B cell (primary cell): Measurements from ENCODE around the gene DERA. TPM values are rescaled to one million over a fixed set of nuclear protein-coding genes. Genes with fewer than 3 reads are reported as not detected.

Source experiments
- ATAC-seq: fragments of 200-7000 bp; cut with Tn5 transposase; one replicate; pipeline ENCODE4 v1.10.0; 2021; ENCODE audit warnings: low read depth, mild to moderate bottlenecking, moderate number of reproducible peaks, moderate library complexity
- CTCF ChIA-PET: fragments of 350-600 bp; sonication (Branson Sonifier 250); formaldehyde crosslinking; loops from one replicate; lab custom pipeline; 2021; ENCODE audit warnings: antibody characterized with exemption, inconsistent platforms; lab: Charles Lee
- POLR2A ChIA-PET: fragments of 350-600 bp; sonication (Branson Sonifier 250); formaldehyde crosslinking; loops from one replicate; lab custom pipeline; 2021; ENCODE audit warnings: antibody characterized with exemption; lab: Charles Lee
- DNase-seq: peaks from one replicate; pipeline ENCODE4 v3.0.0; 2013
- H2AFZ ChIP-seq: 2 replicates; pipeline ENCODE4 v1.6.1; 2012; ENCODE audit warnings: mild to moderate bottlenecking, low read depth, low read length; ENCODE audit not compliant: insufficient read depth, poor library complexity, severe bottlenecking
- H3K27ac ChIP-seq, 2 donors: 1 replicate in 1 of 2; 2 replicates in 1 of 2; pipeline ENCODE4 v1.5.1; 2012 to 2013; ENCODE audit warnings: low read length in 2 of 2, mild to moderate bottlenecking in 2 of 2, moderate library complexity in 1 of 2
- H3K27me3 ChIP-seq, 4 experiments: fragments of 200-600 bp in 1 of 4; sonication (generic) in 1 of 4; replicated peaks in 1 of 4; 1 replicate in 2 of 4; 2 replicates in 2 of 4; pipeline versions ENCODE4 v1.6.1 to v1.7.0; 2013 to 2016; ENCODE audit warnings: low read length in 3 of 4, mild to moderate bottlenecking in 2 of 4, mixed read lengths in 1 of 4, moderate library complexity in 1 of 4; ENCODE audit not compliant: insufficient read depth in 4 of 4, control insufficient read depth in 3 of 4; ENCODE audit errors: control extremely low read depth in 1 of 4
- H3K36me3 ChIP-seq, 2 experiments: replicated peaks in 1 of 2; 1 replicate in 1 of 2; 2 replicates in 1 of 2; pipeline versions ENCODE4 v1.6.1 to v1.7.1; 2013; ENCODE audit warnings: low read length in 1 of 2; ENCODE audit not compliant: insufficient read depth in 2 of 2, control insufficient read depth in 1 of 2; ENCODE audit errors: control extremely low read depth in 1 of 2, extremely low read depth in 1 of 2
- H3K4me1 ChIP-seq, 2 donors: fragments of 200-600 bp in 1 of 2; sonication (generic) in 1 of 2; 1 replicate in 1 of 2; 2 replicates in 1 of 2; pipeline versions ENCODE4 v1.5.1 to v1.6.1; 2013 to 2017; ENCODE audit warnings: low read length in 2 of 2; ENCODE audit not compliant: control insufficient read depth in 2 of 2, insufficient read depth in 2 of 2
- H3K4me2 ChIP-seq: replicated peaks from 2 replicates; pipeline ENCODE3; 2012; ENCODE audit warnings: mild to moderate bottlenecking, low read depth, low read length; ENCODE audit not compliant: poor library complexity, severe bottlenecking
- H3K4me3 ChIP-seq, 5 experiments: fragments of 200-600 bp in 1 of 5; sonication (generic) in 1 of 5; 1 replicate in 3 of 5; 2 replicates in 2 of 5; pipeline versions ENCODE4 v1.5.1 to v1.7.0; 2011 to 2016; ENCODE audit warnings: low read length in 4 of 5, mild to moderate bottlenecking in 4 of 5, low read depth in 2 of 5, control low read depth in 1 of 5, moderate library complexity in 1 of 5; ENCODE audit not compliant: insufficient read depth in 1 of 5; ENCODE audit errors: control extremely low read depth in 1 of 5, extremely low read depth in 1 of 5
- H3K79me2 ChIP-seq: fragments of 200-600 bp; sonication (generic); one replicate; pipeline ENCODE4 v1.6.0; 2016; ENCODE audit warnings: low read length; ENCODE audit not compliant: control insufficient read depth, insufficient read depth
- H3K9ac ChIP-seq: fragments of 200-600 bp; sonication (generic); 2 replicates; pipeline ENCODE4 v1.6.1; 2017; ENCODE audit warnings: mild to moderate bottlenecking, low read length, moderate library complexity
- H3K9me3 ChIP-seq, 3 donors: one replicate each; pipeline versions ENCODE4 v1.6.1 to v1.7.1; 2013; ENCODE audit warnings: low read length in 2 of 3; ENCODE audit not compliant: control insufficient read depth in 2 of 3, insufficient read depth in 1 of 3; ENCODE audit errors: control extremely low read depth in 1 of 3
- H4K20me1 ChIP-seq: 2 replicates; pipeline ENCODE4 v1.6.0; 2012; ENCODE audit warnings: mild to moderate bottlenecking, low read length; ENCODE audit not compliant: insufficient read depth, control insufficient read depth, poor library complexity, severe bottlenecking
- H3K27ac Mint-ChIP-seq: one replicate; pipeline ENCODE4 v1.8.0; 2021; ENCODE audit warnings: mixed read lengths
- H3K27me3 Mint-ChIP-seq: one replicate; pipeline ENCODE4 v1.8.0; 2021; ENCODE audit warnings: mixed read lengths
- H3K4me1 Mint-ChIP-seq: one replicate; pipeline ENCODE4 v1.8.0; 2021; ENCODE audit warnings: mixed read lengths
- H3K4me3 Mint-ChIP-seq: one replicate; pipeline ENCODE4 v1.8.0; 2021; ENCODE audit warnings: mixed read lengths
- H3K9me3 Mint-ChIP-seq: one replicate; pipeline ENCODE4 v1.8.0; 2022; ENCODE audit warnings: mixed read lengths; ENCODE audit not compliant: insufficient read depth
- CTCF ChIP-seq: fragments of 200-600 bp; IDR thresholded peaks from one replicate; pipeline ENCODE4 v1.8.0; 2022; ENCODE audit warnings: antibody characterized with exemption, mild to moderate bottlenecking
- EZH2 ChIP-seq: IDR thresholded peaks from 2 replicates; pipeline ENCODE4 v1.6.1; 2012; ENCODE audit warnings: borderline replicate concordance, low read depth, mild to moderate bottlenecking, moderate library complexity, low read length; ENCODE audit not compliant: insufficient read depth, poor library complexity, severe bottlenecking
- WGBS: methylation state at CpG from one replicate; pipeline ENCODE4 v1.1.5; 2013; ENCODE audit warnings: missing lambda C conversion rate; ENCODE audit not compliant: insufficient coverage; 5-methylcytosine and 5-hydroxymethylcytosine counted together
- intact Hi-C: fragments of 100-400 bp; cut with micrococcal nuclease; formaldehyde crosslinking; loops from one replicate; pipeline ENCODE4 v1.10.0; 2022
- polyA plus RNA-seq: library from polyadenylated mRNA; depleted of rRNA; stranded (reverse); fragments of >200 nt; gene quantifications from 2 replicates; pipeline ENCODE4 v1.2.3, GENCODE V29; 2012
- total RNA-seq, 2 donors: library from RNA; stranded (reverse); fragments of 120-200 nt in 1 of 2; gene quantifications; 1 replicate in 1 of 2; 2 replicates in 1 of 2; pipeline versions ENCODE4 v1.2.3 to v1.2.4, GENCODE V29; 2013 to 2022

The DERA gene
- total and polyA plus RNA-seq, 2 donors (not counting 1 experiment from before 2014, with no cell fraction given), result 9.4 to 20.5 TPM

GRCh38 chr12:15982471-15982870 lies 71.3 kb downstream of the DERA start:
- no peak overlapping the region for H3K4me2 ChIP-seq
- no peaks in the 10 kb centered on the region for H3K79me2 ChIP-seq
- H3K27me3 ChIP-seq, result no peaks in the 10 kb centered on the region
- no peak overlapping the region for H3K27ac Mint-ChIP-seq
- no peak overlapping the region for H3K4me3 ChIP-seq
- ChIA-PET POLR2A (no interaction called here), CTCF (interaction anchor here (0.6 kb wide), 1 partner anchor 450 kb away, joined by 3 read pairs; no protein-coding TSS in a partner anchor)
- H3K9me3 ChIP-seq, result peaks cover 0 to 4% (median 0%) of the 10 kb centered on the region in 3 donors
- H3K4me3 Mint-ChIP-seq, result no peak overlapping the region
- DNase-seq, result no peak
- H3K9me3 Mint-ChIP-seq, result peaks cover 3% of the 10 kb centered on the region
- peaks cover 0 to 6% of the 10 kb centered on the region in 2 experiments for H3K36me3 ChIP-seq
- intact Hi-C loops, result loop anchor here (10.0 kb wide), 1 partner anchor 1662 kb away; no protein-coding TSS in a partner anchor
- H3K27me3 Mint-ChIP-seq, result no peaks in the 10 kb centered on the region
- no peaks in the 10 kb centered on the region for H4K20me1 ChIP-seq
- peaks cover 25% of the 10 kb centered on the region for H3K4me1 Mint-ChIP-seq
- peaks cover 0 to 13% of the 10 kb centered on the region in 2 donors for H3K4me1 ChIP-seq
- WGBS, result 83% methylated on average over 1 of the region's 3 CpGs
- no peak overlapping the region for H2AFZ ChIP-seq
- H3K9ac ChIP-seq, result no peak overlapping the region
- H3K27ac ChIP-seq, result no peak overlapping the region
- ATAC-seq, result no peak
- TF ChIP-seq CTCF (no peak), EZH2 (no peak)

- ChIA-PET POLR2A (no interaction called here), CTCF (no interaction called here)
- H4K20me1 ChIP-seq, result no peaks in the 10 kb centered on the region
- H3K27ac ChIP-seq, result no peak overlapping the region
- no peak for ATAC-seq
- H2AFZ ChIP-seq, result no peak overlapping the region
- intact Hi-C loops, result loop anchor here (10.0 kb wide), 1 partner anchor 1662 kb away; no protein-coding TSS in a partner anchor
- DNase-seq, result no peak
- Mint-ChIP-seq H3K4me1 (peaks cover 25% of the 10 kb centered on the region), H3K27ac (no peak overlapping the region), H3K27me3 (no peaks in the 10 kb centered on the region), H3K4me3 (no peak overlapping the region), H3K9me3 (peaks cover 3% of the 10 kb centered on the region)
- H3K79me2 ChIP-seq, result no peaks in the 10 kb centered on the region
- H3K4me1 ChIP-seq, result peaks cover 0 to 13% of the 10 kb centered on the region in 2 donors
- no peak for TF ChIP-seq EZH2
- no peak for TF ChIP-seq CTCF
- H3K27me3 ChIP-seq, result no peaks in the 10 kb centered on the region
- H3K9ac ChIP-seq, result no peak overlapping the region
- peaks cover 0 to 4% (median 0%) of the 10 kb centered on the region in 3 donors for H3K9me3 ChIP-seq
- no peak overlapping the region for H3K4me3 ChIP-seq
- no peak overlapping the region for H3K4me2 ChIP-seq
- H3K36me3 ChIP-seq, result peaks cover 0 to 9% of the 10 kb centered on the region in 2 experiments
These were observed 71.8 kb downstream of the DERA start for GRCh38 chr12:15982921-15983320.
